ENCODE results near the gene IGF1.

- TF ChIP-seq CTCF (IDR thresholded peaks at IDR 0.05) (no peak), POLR2A (IDR thresholded peaks at IDR 0.05) (no peak)
These were observed 26.0 kb downstream of the IGF1 start for GRCh38 chr12:102454330-102454729.
